Stimulated activated CD8-positive, alpha-beta memory T cell treated with anti-CD3 and anti-CD28 coated beads, Interleukin-12 subunit alpha, Interleukin-12 subunit beta, amount 100 ng/mL, for 24 hours (primary cell): ENCODE measurements around the gene CYB561D2.

Experiments
- DNase-seq: peaks from one replicate; pipeline ENCODE4 v3.0.0-alpha.2; 2020; ENCODE audit errors: extremely low read depth

The CYB561D2 gene

DNA sequence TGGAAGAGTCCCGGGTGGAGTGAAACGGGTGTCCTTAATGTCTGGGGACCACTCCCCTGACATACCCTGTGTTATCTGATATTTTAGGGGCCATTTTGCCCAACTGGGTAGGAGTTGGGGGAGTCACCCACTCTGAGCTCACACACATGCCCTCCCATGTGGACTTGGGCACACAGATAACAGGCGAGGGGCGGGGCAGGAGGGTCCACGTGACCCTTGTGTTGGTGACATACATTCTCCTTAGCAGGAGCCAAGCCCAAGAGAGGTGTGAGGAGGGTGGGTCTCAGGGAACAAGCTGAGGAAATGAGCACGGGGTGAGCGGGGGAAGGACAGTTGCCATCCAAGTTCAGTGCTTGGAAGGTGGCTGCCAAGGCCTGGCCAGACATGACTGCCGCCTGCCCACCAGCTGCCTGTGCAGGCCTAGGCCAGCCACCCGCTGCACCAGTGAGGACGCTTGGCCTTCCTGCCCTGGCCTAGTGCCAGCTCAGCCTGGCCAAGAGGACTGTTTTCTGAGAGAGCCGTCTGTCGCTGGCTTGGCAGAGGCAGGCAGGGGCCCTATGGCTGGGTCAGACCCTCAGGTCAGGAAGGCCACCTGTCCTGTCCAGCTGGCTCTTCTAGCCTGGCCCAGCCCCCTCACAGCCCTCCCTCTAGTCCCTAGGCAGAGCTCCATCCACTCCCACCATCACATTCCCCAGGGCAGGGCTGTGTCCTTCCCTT is 40.0 kb downstream of the CYB561D2 start:
- no peak for DNase-seq

DNA sequence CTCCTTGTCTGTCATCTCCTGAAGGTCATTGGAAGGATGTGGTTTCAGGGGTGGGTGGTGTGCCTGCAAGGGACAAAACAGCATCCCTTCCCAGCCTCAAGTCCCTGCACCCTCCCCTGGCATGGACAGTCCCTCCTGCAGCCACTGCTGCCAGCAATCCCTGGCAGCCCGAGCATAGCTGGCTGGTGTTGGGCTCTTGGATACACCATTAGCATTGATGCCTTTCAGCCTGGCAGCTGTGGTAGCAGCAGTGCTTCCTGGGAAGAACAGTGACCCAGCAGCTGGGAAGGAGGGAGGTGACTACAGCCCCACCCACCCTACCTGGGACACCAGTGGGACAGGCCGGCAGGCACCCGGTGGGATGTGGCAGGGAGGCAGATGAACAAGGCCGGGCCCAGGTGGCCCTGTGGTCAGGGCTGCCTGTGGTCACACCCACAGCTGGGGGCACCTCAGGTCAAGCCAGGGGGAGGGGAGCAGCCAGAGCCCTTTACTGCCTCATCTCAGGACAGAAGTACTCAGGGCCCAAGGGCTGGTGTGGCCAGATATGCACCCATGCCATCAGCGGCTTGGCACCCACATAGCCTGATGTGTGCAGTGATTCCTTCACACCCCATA is 41.5 kb downstream of the CYB561D2 start:
- no peak for DNase-seq

- no peak for DNase-seq
Measured at GRCh38 chr3:50393061-50393460, 42.4 kb downstream of the CYB561D2 start.

- no peak for DNase-seq
Measured at GRCh38 chr3:50395070-50395860, 44.6 kb downstream of the CYB561D2 start.

- DNase-seq: no peak
Measured at GRCh38 chr3:50396502-50396901, 45.8 kb downstream of the CYB561D2 start.

- no peak for DNase-seq
Measured at GRCh38 chr3:50401978-50402595, 51.4 kb downstream of the CYB561D2 start.
